Esophagus squamous epithelium (tissue), 5 donors: ENCODE results near the gene CPA2. TPM values are rescaled to one million over a fixed set of nuclear protein-coding genes. Genes with fewer than 3 reads are reported as not detected.
"Not testable (repeated sequence)": the region's sequence is repeated elsewhere in the genome, so short reads cannot be mapped to it uniquely, and the experiment has no call there.

Experiments used
- DNase-seq: peaks from one replicate; lab custom pipeline; 2025; lab: John Stamatoyannopoulos, UW
- H3K27ac ChIP-seq, 4 donors: fragments of 200-600 bp; sonication (generic); one replicate each; pipeline ENCODE4 v1.5.1; 2016 to 2019; ENCODE audit warnings: mild to moderate bottlenecking in 1 of 4
- H3K27me3 ChIP-seq, 4 donors: fragments of 200-600 bp; sonication (generic); 1 replicate in 3 of 4; 2 replicates in 1 of 4; pipeline versions ENCODE4 v1.5.1 to v1.6.0; 2017 to 2021; ENCODE audit warnings: antibody characterized with exemption in 1 of 4
- H3K36me3 ChIP-seq, 3 donors: fragments of 200-600 bp; sonication (generic); one replicate each; pipeline ENCODE4 v1.5.1; 2016 to 2019
- H3K4me1 ChIP-seq, 3 donors: fragments of 200-600 bp; sonication (generic); one replicate each; pipeline ENCODE4 v1.5.1; 2017 to 2019
- H3K4me3 ChIP-seq, 4 donors: fragments of 200-600 bp; sonication (generic); 1 replicate in 3 of 4; 2 replicates in 1 of 4; pipeline ENCODE4 v1.5.1; 2016 to 2019; ENCODE audit warnings: mild to moderate bottlenecking in 2 of 4, moderate library complexity in 1 of 4
- H3K9me3 ChIP-seq, 3 donors: fragments of 200-600 bp; sonication (generic); one replicate each; pipeline ENCODE4 v1.5.1; 2016 to 2019
- POLR2A ChIP-seq, 4 donors: fragments of 450-650 bp; IDR thresholded peaks; one replicate each; pipeline ENCODE4 v1.6.1; 2017; ENCODE audit warnings: antibody characterized with exemption in 4 of 4, mild to moderate bottlenecking in 4 of 4, moderate library complexity in 3 of 4
- WGBS, 2 donors: methylation state at CpG; one replicate each; pipeline ENCODE4 v1.1.5; 2018; 5-methylcytosine and 5-hydroxymethylcytosine counted together
- intact Hi-C: fragments of 100-400 bp; cut with DNase I; formaldehyde crosslinking; loops from one replicate; pipeline ENCODE4 v1.15.0; 2022
- total RNA-seq, 4 donors: library from RNA; depleted of rRNA; stranded (reverse); fragments of >200 nt; gene quantifications; one replicate each; pipeline ENCODE4 v1.1.0, GENCODE V29; 2016
- TF ChIP-seq, protein P1 (sequence below), 6 experiments: fragments of 450-650 bp in 4 of 6; fragments of 200-600 bp in 2 of 6; sonication (generic) in 2 of 6; IDR thresholded peaks; one replicate each; pipeline ENCODE4 v1.5.1; 2016 to 2019; ENCODE audit warnings: antibody characterized with exemption in 6 of 6, mild to moderate bottlenecking in 4 of 6, moderate library complexity in 4 of 6
- donor health status: DM: yes; HTN: yes; CAD: no.

CPA2 gene
- total RNA-seq, 4 donors from 2014 or later, result not detected

DNA sequence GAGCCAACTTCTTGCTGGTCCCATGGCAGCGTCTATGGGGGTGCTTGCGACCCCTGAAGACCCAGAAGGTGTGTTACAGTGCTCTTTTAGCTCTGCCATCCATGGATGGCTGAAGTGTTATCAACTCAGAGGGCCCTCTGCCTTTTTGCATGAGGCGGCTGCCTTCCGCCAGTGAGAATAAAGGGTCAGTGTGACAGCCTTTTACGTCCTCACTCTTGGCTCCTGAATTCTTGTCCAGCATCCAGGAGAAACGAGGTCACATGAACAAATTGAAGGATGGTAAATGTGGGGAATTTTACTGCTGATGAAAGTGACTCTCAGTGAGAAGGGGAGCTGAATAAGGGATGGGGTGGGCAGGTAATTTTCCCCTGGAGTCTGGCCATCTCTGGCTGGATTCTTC is 34.9 kb upstream of the CPA2 start:
- Histone ChIP-seq H3K27ac (no peak overlapping the region), H3K36me3 (no peaks in the 10 kb centered on the region)
- 67% methylated on average over 1 to 4 of the region's 6 CpGs for WGBS, 2 donors

GRCh38 chr7:130232209-130232608 is 34.5 kb upstream of the CPA2 start:
- Histone ChIP-seq H3K27ac (no peak overlapping the region), H3K4me1 (no peaks in the 10 kb centered on the region)
- intact Hi-C loops, result no loop called here

More for the DNA sequence above, 34.9 kb upstream of the CPA2 start:
- H3K27me3 ChIP-seq, result no peaks in the 10 kb centered on the region
- no peak for DNase-seq
- intact Hi-C loops, result no loop called here
- H3K4me3 ChIP-seq, result no peak overlapping the region
- H3K4me1 ChIP-seq, result no peaks in the 10 kb centered on the region
- H3K9me3 ChIP-seq, result no peaks in the 10 kb centered on the region
- TF ChIP-seq, protein P1, sequence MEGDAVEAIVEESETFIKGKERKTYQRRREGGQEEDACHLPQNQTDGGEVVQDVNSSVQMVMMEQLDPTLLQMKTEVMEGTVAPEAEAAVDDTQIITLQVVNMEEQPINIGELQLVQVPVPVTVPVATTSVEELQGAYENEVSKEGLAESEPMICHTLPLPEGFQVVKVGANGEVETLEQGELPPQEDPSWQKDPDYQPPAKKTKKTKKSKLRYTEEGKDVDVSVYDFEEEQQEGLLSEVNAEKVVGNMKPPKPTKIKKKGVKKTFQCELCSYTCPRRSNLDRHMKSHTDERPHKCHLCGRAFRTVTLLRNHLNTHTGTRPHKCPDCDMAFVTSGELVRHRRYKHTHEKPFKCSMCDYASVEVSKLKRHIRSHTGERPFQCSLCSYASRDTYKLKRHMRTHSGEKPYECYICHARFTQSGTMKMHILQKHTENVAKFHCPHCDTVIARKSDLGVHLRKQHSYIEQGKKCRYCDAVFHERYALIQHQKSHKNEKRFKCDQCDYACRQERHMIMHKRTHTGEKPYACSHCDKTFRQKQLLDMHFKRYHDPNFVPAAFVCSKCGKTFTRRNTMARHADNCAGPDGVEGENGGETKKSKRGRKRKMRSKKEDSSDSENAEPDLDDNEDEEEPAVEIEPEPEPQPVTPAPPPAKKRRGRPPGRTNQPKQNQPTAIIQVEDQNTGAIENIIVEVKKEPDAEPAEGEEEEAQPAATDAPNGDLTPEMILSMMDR (IDR thresholded peaks at IDR 0.05), result no peak
- no peak for TF ChIP-seq POLR2A (IDR thresholded peaks at IDR 0.05)

GRCh38 chr7:130234078-130234477 is 32.6 kb upstream of the CPA2 start:
- DNase-seq, result no peak
- no peak for TF ChIP-seq POLR2A (IDR thresholded peaks at IDR 0.05)
- TF ChIP-seq, protein P1 (IDR thresholded peaks at IDR 0.05), result no peak
- intact Hi-C loops, result no loop called here
- Histone ChIP-seq H3K9me3 (no peaks in the 10 kb centered on the region), H3K27ac (no peak overlapping the region), H3K36me3 (no peaks in the 10 kb centered on the region), H3K4me1 (no peaks in the 10 kb centered on the region), H3K27me3 (no peaks in the 10 kb centered on the region), H3K4me3 (no peak overlapping the region)
- WGBS, 2 donors, result 90 to 100% methylated on average over 2 of the region's 2 CpGs

More at GRCh38 chr7:130232209-130232608, 34.5 kb upstream of the CPA2 start:
- Histone ChIP-seq H3K9me3 (no peaks in the 10 kb centered on the region), H3K36me3 (no peaks in the 10 kb centered on the region), H3K27me3 (no peaks in the 10 kb centered on the region), H3K4me3 (no peak overlapping the region)
- no peak for DNase-seq
- WGBS, 2 donors, result 82 to 86% methylated on average over 2 of the region's 2 CpGs
- TF ChIP-seq, protein P1 (IDR thresholded peaks at IDR 0.05), result no peak
- no peak for TF ChIP-seq POLR2A (IDR thresholded peaks at IDR 0.05)

- DNase-seq, intact Hi-C loops, H3K4me3 ChIP-seq, H3K36me3 ChIP-seq, H3K27me3 ChIP-seq, H3K9me3 ChIP-seq, H3K4me1 ChIP-seq, H3K27ac ChIP-seq: not testable (repeated sequence)
- 64 to 88% methylated on average over 4 of the region's 4 CpGs for WGBS, 2 donors
These were observed 30.3 kb upstream of the CPA2 start for GRCh38 chr7:130236361-130236760.

DNA sequence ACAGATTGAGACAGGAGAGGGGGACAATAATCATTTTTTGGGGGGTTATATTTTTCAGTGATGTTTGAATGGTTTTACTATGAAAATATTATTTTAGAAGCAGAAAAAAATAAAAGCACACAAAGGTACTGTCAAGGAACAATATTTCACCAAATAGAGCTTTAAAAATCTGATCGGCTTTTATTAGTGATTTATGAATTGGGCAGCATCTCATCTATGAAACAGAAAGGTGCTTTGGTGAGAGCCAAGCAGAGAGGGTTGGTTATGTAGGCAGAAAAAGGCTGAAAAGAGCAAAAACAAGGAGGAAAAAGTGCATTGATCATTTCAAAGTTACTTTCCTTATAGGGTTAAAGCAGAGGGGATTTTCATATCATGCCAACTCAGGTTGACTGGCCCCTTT is 26.4 kb upstream of the CPA2 start:
- Histone ChIP-seq H3K36me3 (no peaks in the 10 kb centered on the region), H3K27me3 (no peaks in the 10 kb centered on the region), H3K9me3 (no peaks in the 10 kb centered on the region), H3K27ac (no peak overlapping the region), H3K4me3 (no peak overlapping the region), H3K4me1 (peaks cover 0 to 6% (median 0%) of the 10 kb centered on the region in 3 donors)
- intact Hi-C loops, result no loop called here
- no peak for DNase-seq
- TF ChIP-seq POLR2A (IDR thresholded peaks at IDR 0.05), result no peak
- TF ChIP-seq, protein P1 (IDR thresholded peaks at IDR 0.05), result no peak
- WGBS, 2 donors, result 84% methylated on average over 1 of the region's 1 CpG
